ENCODE measurements around the gene LENG1. TPM values are rescaled to one million over a fixed set of nuclear protein-coding genes. Genes with fewer than 3 reads are reported as not detected.

Gene LENG1
- total and polyA plus RNA-seq, 9 of the 15 experiments (the other 6 are each of a cell fraction or from before 2014, with no cell fraction given), result 0.30 to 10.5 (median 4.7) TPM

GRCh38 chr19:54188215-54188871 is 28.8 kb upstream of the LENG1 start (continued):
- TF ChIP-seq, protein P1, sequence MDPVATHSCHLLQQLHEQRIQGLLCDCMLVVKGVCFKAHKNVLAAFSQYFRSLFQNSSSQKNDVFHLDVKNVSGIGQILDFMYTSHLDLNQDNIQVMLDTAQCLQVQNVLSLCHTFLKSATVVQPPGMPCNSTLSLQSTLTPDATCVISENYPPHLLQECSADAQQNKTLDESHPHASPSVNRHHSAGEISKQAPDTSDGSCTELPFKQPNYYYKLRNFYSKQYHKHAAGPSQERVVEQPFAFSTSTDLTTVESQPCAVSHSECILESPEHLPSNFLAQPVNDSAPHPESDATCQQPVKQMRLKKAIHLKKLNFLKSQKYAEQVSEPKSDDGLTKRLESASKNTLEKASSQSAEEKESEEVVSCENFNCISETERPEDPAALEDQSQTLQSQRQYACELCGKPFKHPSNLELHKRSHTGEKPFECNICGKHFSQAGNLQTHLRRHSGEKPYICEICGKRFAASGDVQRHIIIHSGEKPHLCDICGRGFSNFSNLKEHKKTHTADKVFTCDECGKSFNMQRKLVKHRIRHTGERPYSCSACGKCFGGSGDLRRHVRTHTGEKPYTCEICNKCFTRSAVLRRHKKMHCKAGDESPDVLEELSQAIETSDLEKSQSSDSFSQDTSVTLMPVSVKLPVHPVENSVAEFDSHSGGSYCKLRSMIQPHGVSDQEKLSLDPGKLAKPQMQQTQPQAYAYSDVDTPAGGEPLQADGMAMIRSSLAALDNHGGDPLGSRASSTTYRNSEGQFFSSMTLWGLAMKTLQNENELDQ (CRISPR knock-in tag; IDR thresholded peaks at IDR 0.05; ENCODE audit: borderline replicate concordance), result no peak
- TF ChIP-seq NR2C1 (IDR thresholded peaks at IDR 0.05), result no peak
- TF ChIP-seq NR2C1 (tag; IDR thresholded peaks at IDR 0.05), result no peak
- TF ChIP-seq KDM1A (IDR thresholded peaks at IDR 0.05), result no peak
- TF ChIP-seq ARNT (IDR thresholded peaks at IDR 0.05), result peak in 1 of 2 experiments; percentile 24; a peak in 1 of 4 replicates
- peak in 1 of 3 experiments; percentile 70 for TF ChIP-seq YY1 (IDR thresholded peaks at IDR 0.05; ENCODE audit: borderline replicate concordance in 1 of 3, control insufficient read depth in 1 of 3, extremely low read depth in 1 of 3, insufficient read depth in 3 of 3, insufficient read length in 1 of 3, insufficient replicate concordance in 2 of 3, low read depth in 1 of 3, low read length in 2 of 3)
- TF ChIP-seq ELF4 (CRISPR knock-in tag; IDR thresholded peaks at IDR 0.05), result no peak
- no peak for TF ChIP-seq ILF3 (IDR thresholded peaks at IDR 0.05; ENCODE audit: borderline replicate concordance)
- TF ChIP-seq ZNF511 (CRISPR knock-in tag; IDR thresholded peaks at IDR 0.05), result no peak
- peak; percentile 80; the same call in 1 of the 2 replicates for TF ChIP-seq RNF2 (IDR thresholded peaks at IDR 0.05)
- TF ChIP-seq GTF2A2 (tag; IDR thresholded peaks at IDR 0.05), result no peak
- TF ChIP-seq SMAD2 (IDR thresholded peaks at IDR 0.05; ENCODE audit: low read depth, low read length), result no peak
- TF ChIP-seq HDGF (IDR thresholded peaks at IDR 0.05), result no peak
- TF ChIP-seq CREBBP (IDR thresholded peaks at IDR 0.05; ENCODE audit: low read depth, low read length), result no peak
- TF ChIP-seq TRIM28 (IDR thresholded peaks at IDR 0.05), result no peak
- TF ChIP-seq HIVEP1 (CRISPR knock-in tag; IDR thresholded peaks at IDR 0.05), result no peak; the same call in 1 of the 2 replicates
- TF ChIP-seq SUPT5H (IDR thresholded peaks at IDR 0.05), result no peak
- TF ChIP-seq ATF1 (CRISPR knock-in tag; IDR thresholded peaks at IDR 0.05), result no peak
- TF ChIP-seq ATF1 (tag; IDR thresholded peaks at IDR 0.05), result peak; percentile 47; the same call in 1 of the 2 replicates
- TF ChIP-seq, protein P2, sequence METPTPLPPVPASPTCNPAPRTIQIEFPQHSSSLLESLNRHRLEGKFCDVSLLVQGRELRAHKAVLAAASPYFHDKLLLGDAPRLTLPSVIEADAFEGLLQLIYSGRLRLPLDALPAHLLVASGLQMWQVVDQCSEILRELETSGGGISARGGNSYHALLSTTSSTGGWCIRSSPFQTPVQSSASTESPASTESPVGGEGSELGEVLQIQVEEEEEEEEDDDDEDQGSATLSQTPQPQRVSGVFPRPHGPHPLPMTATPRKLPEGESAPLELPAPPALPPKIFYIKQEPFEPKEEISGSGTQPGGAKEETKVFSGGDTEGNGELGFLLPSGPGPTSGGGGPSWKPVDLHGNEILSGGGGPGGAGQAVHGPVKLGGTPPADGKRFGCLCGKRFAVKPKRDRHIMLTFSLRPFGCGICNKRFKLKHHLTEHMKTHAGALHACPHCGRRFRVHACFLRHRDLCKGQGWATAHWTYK (CRISPR knock-in tag; IDR thresholded peaks at IDR 0.05), result no peak; the same call in 1 of the 2 replicates
- TF ChIP-seq RFX7 (CRISPR knock-in tag; IDR thresholded peaks at IDR 0.05), result no peak
- TF ChIP-seq ZNF717 (CRISPR knock-in tag; IDR thresholded peaks at IDR 0.05), result no peak
- TF ChIP-seq PPARD (CRISPR knock-in tag; IDR thresholded peaks at IDR 0.05), result no peak
- 0 out of 2 replicates have a peak, but pooled peaks have one; percentile 26 for TF ChIP-seq ZNF41 (CRISPR knock-in tag; conservative IDR thresholded peaks at IDR 0.05)
- TF ChIP-seq TAF9B (IDR thresholded peaks at IDR 0.05; ENCODE audit: partially characterized antibody), result no peak
- no peak for TF ChIP-seq ZNF165 (CRISPR knock-in tag; IDR thresholded peaks at IDR 0.05; ENCODE audit: borderline replicate concordance)
- TF ChIP-seq ZNF76 (CRISPR knock-in tag; IDR thresholded peaks at IDR 0.05; ENCODE audit: borderline replicate concordance), result no peak
- TF ChIP-seq SIRT6 (IDR thresholded peaks at IDR 0.05; ENCODE audit: low read depth, low read length), result no peak
- no peak for TF ChIP-seq ZNF445 (CRISPR knock-in tag; IDR thresholded peaks at IDR 0.05; ENCODE audit: low read depth)

All from K562 (cell line).